ENCODE data around the gene ZNF358.

GRCh38 chr19:7515110-7515644 lies 726 bp upstream of the ZNF358 start:
- TF ChIP-seq EP300 (IDR thresholded peaks at IDR 0.05; ENCODE audit: low read depth): peak; percentile 67
- TF ChIP-seq, protein P1, sequence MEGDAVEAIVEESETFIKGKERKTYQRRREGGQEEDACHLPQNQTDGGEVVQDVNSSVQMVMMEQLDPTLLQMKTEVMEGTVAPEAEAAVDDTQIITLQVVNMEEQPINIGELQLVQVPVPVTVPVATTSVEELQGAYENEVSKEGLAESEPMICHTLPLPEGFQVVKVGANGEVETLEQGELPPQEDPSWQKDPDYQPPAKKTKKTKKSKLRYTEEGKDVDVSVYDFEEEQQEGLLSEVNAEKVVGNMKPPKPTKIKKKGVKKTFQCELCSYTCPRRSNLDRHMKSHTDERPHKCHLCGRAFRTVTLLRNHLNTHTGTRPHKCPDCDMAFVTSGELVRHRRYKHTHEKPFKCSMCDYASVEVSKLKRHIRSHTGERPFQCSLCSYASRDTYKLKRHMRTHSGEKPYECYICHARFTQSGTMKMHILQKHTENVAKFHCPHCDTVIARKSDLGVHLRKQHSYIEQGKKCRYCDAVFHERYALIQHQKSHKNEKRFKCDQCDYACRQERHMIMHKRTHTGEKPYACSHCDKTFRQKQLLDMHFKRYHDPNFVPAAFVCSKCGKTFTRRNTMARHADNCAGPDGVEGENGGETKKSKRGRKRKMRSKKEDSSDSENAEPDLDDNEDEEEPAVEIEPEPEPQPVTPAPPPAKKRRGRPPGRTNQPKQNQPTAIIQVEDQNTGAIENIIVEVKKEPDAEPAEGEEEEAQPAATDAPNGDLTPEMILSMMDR (IDR thresholded peaks at IDR 0.05): no peak
- TF ChIP-seq POLR2A (IDR thresholded peaks at IDR 0.05): no peak
- peak; percentile 19 to 71 (median 66) for TF ChIP-seq POLR2AphosphoS5 (IDR thresholded peaks at IDR 0.05)

All from transverse colon (tissue), 4 donors.